ENCODE data around the gene GTF2E1. TPM values are rescaled to one million over a fixed set of nuclear protein-coding genes. Genes with fewer than 3 reads are reported as not detected.

The GTF2E1 gene
- total and polyA plus RNA-seq, 10 of the 15 experiments (the other 5 are each of a cell fraction or from before 2014, with no cell fraction given), result 9.2 to 24.9 (median 16.2) TPM

- TF ChIP-seq RFX5 (IDR thresholded peaks at IDR 0.05; ENCODE audit: low read depth, low read length), result peak; percentile 84
- TF ChIP-seq SIX5 (IDR thresholded peaks at IDR 0.05; ENCODE audit: low read depth, low read length, severe bottlenecking), result peak; percentile 79
- TF ChIP-seq IRF4 (IDR thresholded peaks at IDR 0.05; ENCODE audit: low read depth, low read length), result peak; percentile 69; the same call in 1 of the 2 replicates
- TF ChIP-seq TARDBP (IDR thresholded peaks at IDR 0.05; ENCODE audit: borderline replicate concordance), result peak; percentile 87; the same call in 1 of the 2 replicates
- peak; percentile 68; the same call in 1 of the 2 replicates for TF ChIP-seq GABPA (IDR thresholded peaks at IDR 0.05; ENCODE audit: low read depth)
- TF ChIP-seq RELA (IDR thresholded peaks at IDR 0.05; ENCODE audit: borderline replicate concordance, partially characterized antibody), result no peak
- TF ChIP-seq ZZZ3 (IDR thresholded peaks at IDR 0.05; ENCODE audit: control insufficient read depth, insufficient read length, low read depth), result no peak
- peak; percentile 98 for TF ChIP-seq CREM (IDR thresholded peaks at IDR 0.05; ENCODE audit: low read depth)
- TF ChIP-seq TBL1XR1 (IDR thresholded peaks at IDR 0.05; ENCODE audit: low read depth, low read length), result no peak
- peak; percentile 93 for TF ChIP-seq SIN3A (IDR thresholded peaks at IDR 0.05; ENCODE audit: low read depth, low read length)
- no peak for TF ChIP-seq ZNF687 (IDR thresholded peaks at IDR 0.05)
- no peak for TF ChIP-seq HDAC2 (IDR thresholded peaks at IDR 0.05)
- TF ChIP-seq ZBTB33 (IDR thresholded peaks at IDR 0.05), result no peak
- TF ChIP-seq CBX3 (IDR thresholded peaks at IDR 0.05; ENCODE audit: borderline replicate concordance, low read depth), result no peak
- no peak for TF ChIP-seq ZNF384 (IDR thresholded peaks at IDR 0.05; ENCODE audit: borderline replicate concordance, low read depth, low read length)
- TF ChIP-seq CTCF (IDR thresholded peaks at IDR 0.05 in 2 of 3, conservative IDR thresholded peaks at IDR 0.05 in 1 of 3; ENCODE audit: control insufficient read depth in 2 of 3, extremely low read depth in 1 of 3, insufficient read depth in 1 of 3, low read depth in 3 of 3, low read length in 3 of 3), result no peak
- no peak for TF ChIP-seq BCL11A (IDR thresholded peaks at IDR 0.05; ENCODE audit: low read depth, low read length)
- TF ChIP-seq NR2F1 (conservative IDR thresholded peaks at IDR 0.05), result no peak
- TF ChIP-seq SMAD1 (IDR thresholded peaks at IDR 0.05; ENCODE audit: low read depth, partially characterized antibody), result no peak
- TF ChIP-seq MTA2 (IDR thresholded peaks at IDR 0.05; ENCODE audit: low read depth), result no peak
- peak; percentile 78; the same call in 1 of the 2 replicates for TF ChIP-seq POLR2AphosphoS2 (IDR thresholded peaks at IDR 0.05; ENCODE audit: low read depth, low read length)
- TF ChIP-seq BRCA1 (IDR thresholded peaks at IDR 0.05; ENCODE audit: low read depth, low read length), result no peak
- TF ChIP-seq KLF5 (IDR thresholded peaks at IDR 0.05; ENCODE audit: partially characterized antibody), result no peak
- TF ChIP-seq ASH2L (IDR thresholded peaks at IDR 0.05; ENCODE audit: borderline replicate concordance, low read depth), result 0 out of 2 replicates have a peak, but pooled peaks have one; percentile 35
- no peak for TF ChIP-seq EZH2 (IDR thresholded peaks at IDR 0.05; ENCODE audit: borderline replicate concordance, control insufficient read depth, low read depth, low read length)
Measured at GRCh38 chr3:120742198-120742848, at the start of gene GTF2E1, which contains the start of gene RABL3 (continued).
